ENCODE results near the gene CDC42BPG.

Gene CDC42BPG

DNA sequence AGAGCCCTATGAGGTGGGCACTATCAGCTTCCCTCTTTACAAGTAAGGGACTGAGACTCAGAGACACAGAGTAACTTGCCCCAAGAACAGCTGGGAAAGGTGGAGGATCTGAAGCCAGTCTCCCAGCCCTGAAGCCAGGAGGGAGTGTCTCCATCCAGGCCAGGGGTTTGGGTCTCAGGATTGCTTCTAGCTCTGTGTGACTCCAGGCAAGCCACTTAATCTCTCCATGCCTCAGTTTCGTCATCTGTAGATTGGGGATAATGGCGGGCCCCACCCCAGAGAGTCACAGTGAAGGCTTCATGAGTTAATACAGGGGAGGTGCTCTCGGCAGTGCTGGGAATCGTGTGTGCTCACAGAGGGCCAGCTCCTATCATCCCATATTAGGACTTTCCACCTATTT is 52.0 kb downstream of the CDC42BPG start:
- Mint-ChIP-seq H3K27me3 (no peaks in the 10 kb centered on the region), H3K4me3 (no peak overlapping the region), H3K36me3 (ENCODE audit: low read depth) (peaks cover 1% of the 10 kb centered on the region), H3K9me3 (no peaks in the 10 kb centered on the region), H3K4me1 (peaks cover 13% of the 10 kb centered on the region), H3K27ac (no peak overlapping the region)
- DNase-seq (no peak), ATAC-seq (no peak)

DNA sequence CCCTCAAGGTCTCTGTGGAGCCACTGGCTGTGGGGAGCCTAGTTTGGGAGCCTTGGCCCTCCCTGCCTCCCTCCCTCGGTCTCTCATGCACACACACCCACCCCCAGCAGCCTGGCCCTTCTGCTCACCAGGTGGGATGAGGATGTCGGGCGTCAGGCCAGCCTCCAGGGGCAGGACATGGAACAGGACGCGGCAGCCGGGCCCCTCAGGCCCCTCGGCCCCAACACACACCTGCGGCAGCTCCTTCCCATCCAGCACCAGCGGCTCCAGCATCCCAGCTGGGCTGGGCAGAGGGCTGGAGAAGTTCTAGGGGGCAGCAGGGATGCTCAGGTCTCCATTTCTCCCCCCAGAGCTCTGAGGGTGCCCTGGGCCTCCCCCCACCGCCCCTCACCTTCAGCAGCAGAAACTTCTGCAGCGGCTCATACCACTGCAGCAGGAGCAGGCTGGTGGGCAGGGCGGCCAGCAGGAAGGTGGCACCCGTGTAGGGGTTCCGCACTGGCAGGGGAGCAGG is 52.6 kb downstream of the CDC42BPG start:
- H3K27ac Mint-ChIP-seq: no peak overlapping the region
- H3K4me3 Mint-ChIP-seq: no peak overlapping the region
- no peak for DNase-seq
- H3K27me3 Mint-ChIP-seq: no peaks in the 10 kb centered on the region
- no peaks in the 10 kb centered on the region for H3K9me3 Mint-ChIP-seq
- no peak for ATAC-seq
- peaks cover 1% of the 10 kb centered on the region for H3K36me3 Mint-ChIP-seq (ENCODE audit: low read depth)
- H3K4me1 Mint-ChIP-seq: peaks cover 13% of the 10 kb centered on the region

DNA sequence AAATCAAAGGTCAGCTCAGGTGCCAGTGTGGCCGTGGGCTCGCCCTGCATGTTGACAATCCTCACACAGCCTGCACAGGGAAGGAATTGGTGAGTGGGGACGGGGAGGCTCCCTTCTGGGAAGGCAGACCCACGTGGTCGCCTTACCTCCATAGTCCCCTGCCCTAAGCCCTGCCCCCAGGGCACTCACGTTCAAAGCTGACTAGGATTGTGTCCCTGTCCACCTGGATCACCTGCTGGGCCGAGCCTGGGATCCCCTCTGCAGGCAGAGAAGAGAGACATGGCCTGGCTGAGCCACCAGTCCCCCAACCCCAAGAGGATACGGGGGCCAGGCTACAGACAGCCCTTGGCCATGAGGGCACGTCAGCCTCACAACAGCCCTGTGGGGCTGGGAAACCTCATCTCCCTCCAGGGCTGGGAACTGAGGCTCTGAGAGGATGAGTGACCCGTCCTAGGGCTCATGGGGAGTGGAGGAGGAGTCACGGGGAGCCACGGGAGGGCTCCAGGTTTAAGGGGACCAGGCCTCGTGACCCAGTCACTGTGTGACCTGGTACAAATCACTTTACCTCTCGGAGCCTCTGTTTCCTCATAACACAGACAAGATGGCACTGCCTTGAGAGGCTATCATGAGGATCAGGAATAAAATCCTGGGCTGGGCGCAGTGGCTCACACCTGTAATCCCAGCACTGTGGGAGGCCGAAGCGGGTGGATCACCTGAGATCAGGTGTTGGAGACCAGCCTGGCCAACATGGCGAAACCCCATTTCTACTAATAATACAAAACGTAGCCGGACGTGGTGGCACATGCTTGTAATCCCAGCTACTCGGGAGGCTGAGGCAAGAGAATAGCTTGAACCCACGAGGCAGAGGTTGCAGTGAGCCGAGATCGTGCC is 54.0 kb downstream of the CDC42BPG start:
- H3K27ac Mint-ChIP-seq: no peak overlapping the region
- H3K4me3 Mint-ChIP-seq: no peak overlapping the region
- no peaks in the 10 kb centered on the region for H3K9me3 Mint-ChIP-seq
- DNase-seq (no peak), ATAC-seq (no peak)
- no peaks in the 10 kb centered on the region for H3K36me3 Mint-ChIP-seq (ENCODE audit: low read depth)
- no peaks in the 10 kb centered on the region for H3K27me3 Mint-ChIP-seq
- H3K4me1 Mint-ChIP-seq: peaks cover 11% of the 10 kb centered on the region

DNA sequence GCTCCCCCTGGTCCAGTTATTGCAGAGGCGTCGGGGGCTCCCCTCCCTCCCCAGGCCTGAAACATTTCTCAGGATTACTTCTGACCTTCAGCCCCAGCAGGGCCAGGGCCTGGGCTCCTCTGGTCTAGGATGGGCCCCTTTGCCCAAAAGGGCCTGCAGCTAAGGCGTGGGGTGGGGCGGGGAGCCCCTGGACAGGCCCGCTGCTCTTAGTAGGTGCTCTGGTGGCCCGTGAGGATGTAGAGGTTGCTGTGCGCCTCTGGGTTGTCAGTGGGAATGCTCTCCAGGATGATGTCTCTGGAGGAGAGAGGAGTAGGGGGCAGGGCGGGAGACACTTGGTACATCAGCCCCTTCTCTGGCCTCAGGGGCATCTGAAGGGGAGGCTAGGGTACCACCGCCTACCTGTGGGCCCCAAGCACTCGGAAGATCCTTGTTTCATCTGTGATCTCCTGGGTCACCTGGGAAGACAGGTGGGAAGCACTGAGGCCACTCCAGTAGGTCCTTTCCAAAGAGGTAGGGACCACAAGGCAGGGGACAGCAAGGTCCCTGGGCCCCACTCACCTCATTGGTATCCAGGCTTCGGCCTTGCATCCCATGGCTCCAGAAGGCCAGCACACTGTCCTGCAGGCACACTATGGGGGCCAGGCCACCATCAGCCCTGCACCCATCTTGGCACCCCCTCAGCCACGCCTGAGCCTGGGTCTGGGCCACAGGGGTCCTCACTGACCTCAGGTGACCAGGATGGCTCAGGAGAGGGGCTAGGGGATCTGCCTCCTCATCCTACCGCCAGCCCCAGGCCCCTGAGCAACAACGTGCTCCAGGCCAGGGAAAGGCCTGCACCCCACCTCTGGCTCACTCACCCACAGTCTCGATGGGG is 54.9 kb downstream of the CDC42BPG start:
- H3K27ac Mint-ChIP-seq: no peak overlapping the region
- H3K36me3 Mint-ChIP-seq (ENCODE audit: low read depth): peaks cover 2% of the 10 kb centered on the region
- DNase-seq (no peak), ATAC-seq (no peak)
- no peaks in the 10 kb centered on the region for H3K27me3 Mint-ChIP-seq
- H3K9me3 Mint-ChIP-seq: no peaks in the 10 kb centered on the region
- H3K4me1 Mint-ChIP-seq: peaks cover 9% of the 10 kb centered on the region
- H3K4me3 Mint-ChIP-seq: no peak overlapping the region

DNA sequence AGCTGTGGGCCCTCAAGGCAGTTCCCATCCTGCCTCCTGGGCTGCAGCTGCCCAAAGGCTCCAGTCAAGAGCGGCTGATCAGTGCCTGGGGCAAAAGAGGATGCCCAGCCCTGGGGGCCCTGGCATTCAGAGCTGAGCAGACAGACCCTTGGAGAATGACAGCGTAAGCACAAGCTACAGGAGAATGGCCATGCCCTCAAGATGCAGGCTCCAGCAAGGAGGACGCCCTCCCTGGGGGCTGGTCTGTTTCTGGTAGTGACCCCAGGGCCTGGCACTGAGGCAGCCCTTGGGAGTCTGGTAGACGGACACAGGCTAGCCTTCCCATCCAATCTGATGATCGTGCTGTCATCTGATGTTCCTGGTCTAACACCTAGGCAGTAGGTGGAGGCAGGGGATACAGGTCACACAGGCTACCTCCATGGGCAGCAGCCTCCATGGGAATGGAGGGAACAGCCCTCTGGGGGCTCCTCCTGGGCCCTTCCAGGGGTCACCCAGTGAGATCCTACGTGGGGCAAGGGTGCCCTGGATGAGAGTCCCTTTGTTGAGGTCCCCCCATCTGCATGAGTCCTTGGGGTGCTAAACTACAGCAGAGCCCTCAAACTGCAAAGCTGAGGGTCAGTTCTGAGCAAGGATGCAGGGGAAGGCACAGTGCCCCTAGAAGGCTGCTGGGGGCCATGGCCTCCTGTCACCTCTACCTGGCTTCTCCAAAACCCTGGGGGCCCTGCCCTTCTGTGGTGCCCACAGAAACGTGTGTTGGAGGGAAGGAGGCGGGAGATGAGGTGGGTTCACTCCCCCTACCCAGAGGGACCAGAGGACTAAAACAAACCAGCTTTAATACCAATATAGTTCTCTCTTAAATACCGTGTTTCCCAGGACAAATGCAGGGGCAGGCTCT is 55.9 kb downstream of the CDC42BPG start:
- Mint-ChIP-seq H3K36me3 (ENCODE audit: low read depth) (peaks cover 2% of the 10 kb centered on the region), H3K4me3 (no peak overlapping the region), H3K9me3 (no peaks in the 10 kb centered on the region), H3K27me3 (no peaks in the 10 kb centered on the region), H3K4me1 (peaks cover 4% of the 10 kb centered on the region), H3K27ac (no peak overlapping the region)
- DNase-seq (no peak), ATAC-seq (no peak)

DNA sequence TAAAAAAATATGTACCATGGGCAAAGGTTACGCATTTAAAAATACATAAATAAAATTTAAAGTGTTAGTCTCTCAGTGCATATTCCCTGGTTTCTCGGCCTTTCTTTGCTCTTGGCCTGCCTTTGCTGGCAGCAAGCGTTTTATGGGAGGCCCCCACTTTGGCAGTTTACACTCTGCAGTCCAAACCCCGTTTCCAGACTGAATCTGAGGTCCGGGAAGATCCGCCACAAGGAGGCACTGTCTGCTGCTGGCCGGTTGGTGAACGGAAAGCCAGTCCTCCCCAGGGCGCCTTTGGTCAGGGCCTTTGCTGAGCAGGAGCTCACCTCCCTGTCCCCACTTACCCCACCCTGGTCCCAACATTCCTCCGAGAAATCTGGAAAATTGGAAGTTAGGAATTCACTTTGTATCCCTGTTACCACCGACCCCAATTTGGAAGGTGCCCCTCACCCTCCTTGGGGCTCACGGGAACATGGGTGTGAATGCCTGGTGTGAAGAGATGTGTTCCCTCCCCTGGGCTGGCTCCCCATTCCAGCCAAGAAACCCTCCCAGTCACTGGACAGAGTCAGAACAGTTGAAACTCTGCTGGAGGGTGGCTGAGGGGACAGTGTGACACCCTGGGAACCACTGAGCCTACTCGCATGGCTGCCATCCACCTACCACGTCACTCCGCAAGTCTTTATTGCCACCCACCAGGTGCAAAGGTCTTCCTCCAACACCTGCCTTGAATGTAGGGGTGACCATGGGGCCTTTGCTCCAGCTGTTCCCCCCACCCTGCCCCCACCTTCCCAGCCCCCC is 56.7 kb downstream of the CDC42BPG start:
- no peaks in the 10 kb centered on the region for H3K9me3 Mint-ChIP-seq
- H3K4me1 Mint-ChIP-seq: peaks cover 4% of the 10 kb centered on the region
- peak; percentile 70 for DNase-seq
- H3K27ac Mint-ChIP-seq: peak overlapping the region; percentile 59
- peaks cover 2% of the 10 kb centered on the region for H3K36me3 Mint-ChIP-seq (ENCODE audit: low read depth)
- H3K4me3 Mint-ChIP-seq: no peak overlapping the region
- peak; percentile 51 for ATAC-seq
- H3K27me3 Mint-ChIP-seq: no peaks in the 10 kb centered on the region

DNA sequence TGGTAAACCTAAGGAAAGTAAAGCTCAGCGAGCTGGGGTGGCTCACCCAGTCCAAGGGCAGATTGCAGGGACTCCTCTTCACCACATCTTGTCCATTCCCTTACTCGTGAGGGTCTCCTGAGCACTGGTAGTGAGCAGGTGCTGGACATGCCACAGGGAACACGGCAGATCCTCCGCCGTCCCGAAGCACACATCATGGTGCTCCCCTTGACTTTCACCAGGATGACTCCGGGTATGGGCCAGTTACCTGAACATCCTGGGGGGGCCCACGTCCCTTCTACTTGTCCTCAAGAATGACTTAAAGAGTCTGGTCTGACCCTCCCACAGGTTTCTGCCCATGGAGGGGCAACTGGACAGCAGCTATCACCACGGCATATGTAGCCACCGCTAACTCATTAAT is 58.1 kb downstream of the CDC42BPG start:
- H3K9me3 Mint-ChIP-seq: no peaks in the 10 kb centered on the region
- H3K36me3 Mint-ChIP-seq (ENCODE audit: low read depth): peaks cover 2% of the 10 kb centered on the region
- no peak overlapping the region for H3K27ac Mint-ChIP-seq
- DNase-seq: no peak
- peaks cover 4% of the 10 kb centered on the region for H3K4me1 Mint-ChIP-seq
- ATAC-seq: no peak
- no peaks in the 10 kb centered on the region for H3K27me3 Mint-ChIP-seq
- H3K4me3 Mint-ChIP-seq: no peak overlapping the region

DNA sequence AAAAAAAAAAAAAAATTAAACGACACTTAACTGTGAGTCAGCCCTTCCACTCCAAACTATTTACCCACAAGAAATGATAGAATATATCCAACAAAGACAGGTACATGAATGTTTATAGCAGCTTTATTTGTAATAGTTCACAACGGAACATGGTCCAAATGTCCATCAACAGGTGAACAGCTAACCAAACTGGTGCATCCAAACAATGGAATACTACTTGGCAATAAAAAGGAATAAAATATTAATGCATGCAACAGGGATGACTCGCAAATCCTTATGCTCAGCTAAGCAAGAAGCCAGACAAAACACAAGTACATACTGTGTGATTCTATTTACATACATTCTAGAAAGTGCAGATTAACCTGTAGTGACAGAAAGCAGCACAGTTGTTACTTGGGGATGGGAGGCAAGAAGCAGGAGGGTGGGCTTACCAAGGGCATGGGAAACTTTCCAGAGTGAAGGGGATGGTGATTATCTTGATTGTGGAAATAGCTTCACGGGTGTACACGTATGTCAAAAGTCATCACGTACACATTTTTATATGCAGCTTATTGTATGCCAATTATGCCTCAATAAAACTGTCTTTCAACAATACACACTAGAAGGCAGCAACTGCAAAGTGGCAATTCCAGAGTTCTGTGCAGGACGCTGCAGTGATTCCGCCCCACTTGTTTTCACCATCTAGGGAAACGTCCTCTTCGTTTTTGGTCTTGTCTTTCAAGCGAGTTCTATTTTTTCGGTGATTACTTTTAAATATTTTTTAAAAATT is 59.5 kb downstream of the CDC42BPG start:
- no peak overlapping the region for H3K4me3 Mint-ChIP-seq
- H3K27ac Mint-ChIP-seq: no peak overlapping the region
- ATAC-seq (no peak), DNase-seq (no peak)
- no peaks in the 10 kb centered on the region for H3K27me3 Mint-ChIP-seq
- H3K4me1 Mint-ChIP-seq: peaks cover 11% of the 10 kb centered on the region
- H3K36me3 Mint-ChIP-seq (ENCODE audit: low read depth): peaks cover 2% of the 10 kb centered on the region
- no peaks in the 10 kb centered on the region for H3K9me3 Mint-ChIP-seq

DNA sequence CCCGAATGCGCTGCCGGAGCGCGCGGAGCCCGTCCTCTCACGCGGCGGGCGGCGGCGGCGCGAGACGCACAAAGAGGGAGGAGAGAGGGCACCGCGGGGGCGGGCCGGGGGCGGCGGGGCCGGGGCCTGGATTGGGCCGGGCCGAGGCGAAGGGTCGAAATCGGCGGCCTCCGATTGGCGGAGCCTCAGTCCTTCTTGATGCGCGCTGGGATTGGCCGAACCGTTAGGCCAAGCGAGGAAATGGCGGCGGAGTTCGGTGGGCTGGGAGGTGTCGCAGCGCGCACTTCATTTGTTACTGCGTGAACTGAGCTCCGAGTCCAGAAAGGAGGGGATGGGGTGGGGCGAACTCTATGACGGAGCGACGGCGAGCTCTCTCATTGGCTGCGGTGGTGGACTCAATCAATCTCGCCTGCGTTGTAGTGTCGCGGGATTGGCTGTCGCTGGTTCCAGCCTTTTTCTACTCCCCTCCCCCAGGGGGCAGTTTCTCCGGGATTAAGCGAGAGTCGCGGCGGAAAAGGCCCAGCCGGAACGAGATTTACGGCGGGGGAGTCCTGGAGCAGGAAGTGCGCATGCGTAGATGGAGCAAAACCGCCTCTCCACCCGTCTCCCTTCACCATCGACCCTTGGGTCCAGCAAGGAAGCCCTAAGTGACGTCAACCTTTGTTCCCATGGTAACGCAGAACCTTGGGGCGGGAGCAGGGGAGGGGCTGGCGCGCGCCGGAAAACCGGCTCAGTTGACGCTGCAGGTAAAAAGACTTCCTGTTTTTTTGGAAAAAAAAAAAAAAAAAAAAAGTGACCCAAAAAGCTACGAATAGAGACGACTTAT is 65.8 kb downstream of the CDC42BPG start, which contains the start of gene SF1:
TSS of gene SF1 (minus strand) at position 70 of the 826 bp plus-strand sequence. CDS start 150 bp downstream, outside the sequence.
- Mint-ChIP-seq H3K27me3 (peaks cover 3% of the 10 kb centered on the region), H3K27ac (peak within 1 kb of the TSS; percentile 98), H3K4me1 (peaks cover 59% of the 10 kb centered on the region), H3K36me3 (ENCODE audit: low read depth) (peaks cover 42% of the 10 kb centered on the region), H3K9me3 (no peaks in the 10 kb centered on the region), H3K4me3 (peak within 1 kb of the TSS; percentile 92)
- peak; percentile 94 for ATAC-seq
- peak; percentile 98 for DNase-seq

DNA sequence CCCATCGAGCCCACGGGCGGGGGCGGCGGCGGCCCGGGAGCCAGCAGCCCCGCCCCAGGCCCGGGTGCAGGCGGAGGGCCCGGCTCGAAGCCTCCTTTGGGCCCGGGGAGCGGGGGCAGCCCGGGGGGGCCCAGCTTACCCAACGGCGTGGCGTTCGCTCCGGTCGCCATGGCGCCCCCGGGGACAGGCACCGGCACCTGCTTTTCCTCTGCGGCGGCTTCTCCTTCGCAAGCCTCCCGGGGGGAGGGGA is 66.3 kb downstream of the CDC42BPG start:
- no peaks in the 10 kb centered on the region for H3K9me3 Mint-ChIP-seq
- H3K36me3 Mint-ChIP-seq (ENCODE audit: low read depth): peaks cover 48% of the 10 kb centered on the region
- DNase-seq (no peak), ATAC-seq (no peak)
- H3K4me1 Mint-ChIP-seq: peaks cover 65% of the 10 kb centered on the region
- H3K27ac Mint-ChIP-seq: no peak overlapping the region
- peak overlapping the region; percentile 85 for H3K4me3 Mint-ChIP-seq
- peaks cover 3% of the 10 kb centered on the region for H3K27me3 Mint-ChIP-seq

DNA sequence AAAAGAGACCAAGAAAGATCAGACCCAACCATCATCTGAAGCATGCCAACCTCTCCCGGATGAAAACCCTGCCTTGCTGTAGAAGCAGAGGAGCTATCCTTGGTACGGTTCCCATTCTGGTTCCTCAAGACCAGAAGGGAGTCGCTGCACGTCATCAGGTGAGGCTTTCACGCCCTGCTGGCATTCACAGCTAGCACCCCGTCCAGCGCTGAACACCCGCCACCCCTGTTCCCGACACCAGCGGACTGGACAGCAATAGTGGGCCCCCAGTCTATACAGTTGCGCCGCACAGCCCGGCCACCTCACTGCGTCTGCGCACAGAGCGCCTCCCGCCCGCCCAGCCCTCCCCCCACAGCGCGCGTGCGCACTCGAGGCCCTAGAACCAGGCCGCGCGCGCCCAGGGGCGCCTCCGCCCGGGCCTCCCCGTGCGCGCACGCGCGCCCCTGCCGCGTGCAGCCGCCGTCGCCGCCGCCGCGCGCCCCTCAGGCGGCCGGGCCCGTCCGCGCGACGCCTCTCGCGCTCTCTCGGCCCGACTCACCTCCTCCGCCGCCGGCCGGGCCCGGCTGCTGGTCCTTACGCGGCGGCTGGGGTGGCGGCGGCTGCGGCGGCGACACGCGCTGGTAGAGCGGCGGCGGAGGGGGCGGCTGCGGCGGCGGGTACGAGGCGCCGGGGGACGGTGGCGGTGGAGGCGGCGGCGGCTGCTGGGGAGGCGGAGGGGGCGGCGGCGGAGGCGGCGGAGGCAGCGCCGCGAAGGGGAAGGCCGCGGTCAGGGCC is 66.8 kb downstream of the CDC42BPG start:
- H3K4me3 Mint-ChIP-seq: peak overlapping the region; percentile 92
- H3K4me1 Mint-ChIP-seq: peaks cover 70% of the 10 kb centered on the region
- H3K27me3 Mint-ChIP-seq: peaks cover 3% of the 10 kb centered on the region
- peaks cover 53% of the 10 kb centered on the region for H3K36me3 Mint-ChIP-seq (ENCODE audit: low read depth)
- H3K9me3 Mint-ChIP-seq: no peaks in the 10 kb centered on the region
- DNase-seq (peak; percentile 87), ATAC-seq (peak; percentile 3)
- peak overlapping the region; percentile 92 for H3K27ac Mint-ChIP-seq

DNA sequence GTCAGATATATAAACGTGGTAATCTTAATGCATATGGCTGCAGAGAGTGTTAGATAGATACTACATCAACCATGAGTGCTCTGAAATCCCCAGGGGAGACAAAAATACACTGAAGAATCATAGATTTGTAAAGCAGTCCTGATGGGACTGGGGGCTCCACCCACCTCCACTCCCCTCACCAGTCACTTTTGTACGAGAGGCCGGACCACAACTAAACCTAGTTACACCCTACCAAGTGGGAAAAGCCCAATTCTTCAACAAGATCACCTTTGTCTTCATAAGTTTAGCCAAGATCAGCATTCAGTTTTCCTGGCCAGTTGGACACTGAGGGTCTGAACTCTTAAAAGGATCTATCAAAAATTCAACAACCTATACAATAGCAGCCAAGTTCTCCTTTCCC is 67.6 kb downstream of the CDC42BPG start:
- peak overlapping the region; percentile 92 for H3K27ac Mint-ChIP-seq
- peak overlapping the region; percentile 92 for H3K4me3 Mint-ChIP-seq
- no peak for ATAC-seq
- H3K9me3 Mint-ChIP-seq: no peaks in the 10 kb centered on the region
- H3K4me1 Mint-ChIP-seq: peaks cover 77% of the 10 kb centered on the region
- peaks cover 60% of the 10 kb centered on the region for H3K36me3 Mint-ChIP-seq (ENCODE audit: low read depth)
- H3K27me3 Mint-ChIP-seq: peaks cover 3% of the 10 kb centered on the region
- no peak for DNase-seq
